ENCODE results near the gene RBMS3. TPM values are rescaled to one million over a fixed set of nuclear protein-coding genes. Genes with fewer than 3 reads are reported as not detected.
"Not testable (repeated sequence)": the region's sequence is repeated elsewhere in the genome, so short reads cannot be mapped to it uniquely, and the experiment has no call there.

Gene RBMS3
- total and polyA plus RNA-seq, 2 experiments from 2014 or later = 3.2 to 7.4 TPM

- H4K20me1 ChIP-seq (replicated peaks; ENCODE audit: insufficient read depth); H3K9me2 ChIP-seq (ENCODE audit: insufficient read depth); H3K27ac ChIP-seq (ENCODE audit: low read depth); H3K36me3 ChIP-seq (ENCODE audit: insufficient read depth); H3K4me1 ChIP-seq (ENCODE audit: insufficient read depth); H3K27me3 Mint-ChIP-seq (ENCODE audit: insufficient read depth, low read depth, poor library complexity); H3F3A ChIP-seq (replicated peaks; ENCODE audit: low read depth); H3K27ac Mint-ChIP-seq; H3K4me2 ChIP-seq; H3K79me2 ChIP-seq (replicated peaks; ENCODE audit: insufficient read depth); H3K4me1 Mint-ChIP-seq; ATAC-seq; H3K27me3 ChIP-seq (ENCODE audit: insufficient read depth); H3K4me3 ChIP-seq; H2AFZ ChIP-seq; H3K4me3 Mint-ChIP-seq: not testable (repeated sequence)
- peak; percentile 50 for DNase-seq (ENCODE audit: low spot score)
- Mint-ChIP-seq H3K9me3 (peaks cover 36% of the 10 kb centered on the region), H3K36me3 (ENCODE audit: low read depth) (peaks cover 43% of the 10 kb centered on the region)
- 0 out of 2 replicates have a peak, but pooled peaks have one; percentile 25 for TF ChIP-seq ZNF462 (CRISPR knock-in tag; IDR thresholded peaks at IDR 0.05)
Observed at GRCh38 chr3:29393946-29394345, 113.1 kb downstream of the RBMS3 start.

DNA sequence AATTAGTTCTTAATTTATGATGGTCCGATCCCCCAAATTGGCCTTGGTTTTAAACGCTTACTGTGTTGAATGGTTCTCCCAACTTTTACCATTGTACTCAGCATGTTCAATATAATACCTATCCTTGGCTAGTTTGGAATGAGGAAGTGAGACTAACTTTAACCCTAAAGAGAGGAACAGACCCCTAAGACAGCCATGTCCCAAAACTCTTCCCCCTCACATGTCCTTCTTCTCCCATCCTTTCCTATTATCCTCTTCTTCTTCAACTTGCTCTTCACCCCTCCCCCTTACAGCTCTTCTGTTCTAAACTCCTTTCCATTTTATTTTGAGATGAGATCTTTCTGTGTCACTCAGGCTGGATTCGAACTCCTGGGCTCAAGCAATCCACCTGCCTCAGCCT is 116.5 kb downstream of the RBMS3 start:
- H3K27me3 ChIP-seq (ENCODE audit: insufficient read depth) = no peaks in the 10 kb centered on the region
- no peak overlapping the region for H2AFZ ChIP-seq
- DNase-seq (ENCODE audit: low spot score) (no peak), ATAC-seq (no peak)
- Mint-ChIP-seq H3K4me3 (no peak overlapping the region), H3K9me3 (peaks cover 28% of the 10 kb centered on the region), H3K4me1 (peaks cover 3% of the 10 kb centered on the region; the same call in 1 of the 3 replicates), H3K27ac (no peak overlapping the region), H3K36me3 (ENCODE audit: low read depth) (peaks cover 32% of the 10 kb centered on the region), H3K27me3 (ENCODE audit: insufficient read depth, low read depth, poor library complexity) (peaks cover 3% of the 10 kb centered on the region)
- no peaks in the 10 kb centered on the region for H4K20me1 ChIP-seq (replicated peaks; ENCODE audit: insufficient read depth)
- H3K36me3 ChIP-seq (ENCODE audit: insufficient read depth) = no peaks in the 10 kb centered on the region
- H3K27ac ChIP-seq (ENCODE audit: low read depth) = no peak overlapping the region
- no peak overlapping the region for H3K4me3 ChIP-seq
- no peaks in the 10 kb centered on the region for H3K4me1 ChIP-seq (ENCODE audit: insufficient read depth)
- no peaks in the 10 kb centered on the region for H3F3A ChIP-seq (replicated peaks; ENCODE audit: low read depth)
- no peak overlapping the region for H3K4me2 ChIP-seq
- peaks cover 3% of the 10 kb centered on the region; the same call in 1 of the 2 replicates for H3K9me2 ChIP-seq (ENCODE audit: insufficient read depth)
- H3K79me2 ChIP-seq (replicated peaks; ENCODE audit: insufficient read depth) = no peaks in the 10 kb centered on the region
- TF ChIP-seq EZH2phosphoT487 (IDR thresholded peaks at IDR 0.05; ENCODE audit: unreplicated experiment) = no peak
- TF ChIP-seq ZNF114 (CRISPR knock-in tag; IDR thresholded peaks at IDR 0.05) = no peak
- no peak for TF ChIP-seq STAT1 (IDR thresholded peaks at IDR 0.05; ENCODE audit: unreplicated experiment)
- no peak for TF ChIP-seq POLR2AphosphoS5 (IDR thresholded peaks at IDR 0.05; ENCODE audit: low read depth)
- TF ChIP-seq ZNF331 (CRISPR knock-in tag; IDR thresholded peaks at IDR 0.05; ENCODE audit: low read depth) = no peak
